Measurements from ENCODE around the gene TMA7B. TPM values are rescaled to one million over a fixed set of nuclear protein-coding genes. Genes with fewer than 3 reads are reported as not detected.
A peak's percentile ranks its signal among the peaks of the same experiment; 100 is the strongest.

Gene TMA7B
- total RNA-seq, 4 donors from 2014 or later: not detected

DNA sequence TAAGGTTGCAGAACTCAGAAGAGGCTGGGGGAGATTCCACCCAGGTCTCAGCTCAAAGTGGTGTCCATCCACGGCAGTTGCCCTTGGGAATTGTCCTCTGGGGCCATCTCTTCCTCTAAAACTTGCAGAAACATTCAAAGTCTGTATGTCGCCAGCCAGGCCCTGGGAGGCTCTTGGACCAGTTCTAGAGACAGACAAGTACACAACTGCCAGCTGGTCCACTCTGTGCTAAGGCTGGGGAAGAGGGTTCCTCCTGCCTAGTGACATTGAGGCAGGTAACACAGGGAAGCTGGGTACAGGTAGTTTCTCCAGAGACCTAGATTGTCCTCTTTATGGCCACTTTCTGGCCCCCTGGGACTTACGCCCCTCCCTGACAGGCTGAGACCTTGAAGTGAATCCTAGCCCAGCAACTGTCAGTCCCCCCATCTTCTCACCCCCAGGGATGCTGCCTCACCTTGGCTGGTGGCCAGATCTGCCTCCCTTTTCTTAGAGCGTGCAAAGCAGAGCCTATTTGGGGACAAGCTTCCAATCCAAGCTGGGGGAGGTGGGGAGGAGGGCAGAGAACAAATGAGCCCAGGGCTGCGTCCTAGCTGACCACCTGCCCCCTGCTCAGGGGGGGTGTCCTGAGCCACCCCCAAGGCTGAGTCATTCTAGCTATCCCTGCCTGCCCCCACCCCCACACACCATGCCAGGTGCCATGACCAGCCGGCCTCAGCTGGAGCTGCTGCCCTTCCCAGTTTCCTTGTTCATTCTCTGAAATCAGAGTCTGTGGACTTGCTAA is 42.9 kb downstream of the TMA7B start:
- no peak for TF ChIP-seq POLR2A (IDR thresholded peaks at IDR 0.05)
- TF ChIP-seq, protein P1, sequence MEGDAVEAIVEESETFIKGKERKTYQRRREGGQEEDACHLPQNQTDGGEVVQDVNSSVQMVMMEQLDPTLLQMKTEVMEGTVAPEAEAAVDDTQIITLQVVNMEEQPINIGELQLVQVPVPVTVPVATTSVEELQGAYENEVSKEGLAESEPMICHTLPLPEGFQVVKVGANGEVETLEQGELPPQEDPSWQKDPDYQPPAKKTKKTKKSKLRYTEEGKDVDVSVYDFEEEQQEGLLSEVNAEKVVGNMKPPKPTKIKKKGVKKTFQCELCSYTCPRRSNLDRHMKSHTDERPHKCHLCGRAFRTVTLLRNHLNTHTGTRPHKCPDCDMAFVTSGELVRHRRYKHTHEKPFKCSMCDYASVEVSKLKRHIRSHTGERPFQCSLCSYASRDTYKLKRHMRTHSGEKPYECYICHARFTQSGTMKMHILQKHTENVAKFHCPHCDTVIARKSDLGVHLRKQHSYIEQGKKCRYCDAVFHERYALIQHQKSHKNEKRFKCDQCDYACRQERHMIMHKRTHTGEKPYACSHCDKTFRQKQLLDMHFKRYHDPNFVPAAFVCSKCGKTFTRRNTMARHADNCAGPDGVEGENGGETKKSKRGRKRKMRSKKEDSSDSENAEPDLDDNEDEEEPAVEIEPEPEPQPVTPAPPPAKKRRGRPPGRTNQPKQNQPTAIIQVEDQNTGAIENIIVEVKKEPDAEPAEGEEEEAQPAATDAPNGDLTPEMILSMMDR (IDR thresholded peaks at IDR 0.05): no peak
- intact Hi-C loops (cut with DNase I): no loop called here
- Histone ChIP-seq H3K9me3 (no peaks in the 10 kb centered on the region), H3K4me1 (peaks cover 31 to 100% (median 58%) of the 10 kb centered on the region in 3 donors), H3K4me3 (no peak overlapping the region), H3K36me3 (peaks cover 0 to 10% (median 0%) of the 10 kb centered on the region in 3 donors), H3K27me3 (peaks cover 0 to 12% (median 0%) of the 10 kb centered on the region in 4 donors), H3K27ac (peak overlapping the region; percentile 25 to 94 (median 68))
- WGBS, 2 donors: 44 to 77% methylated on average over 3 to 6 of the region's 6 CpGs
- no peak for DNase-seq

GRCh38 chr22:40004836-40005235 is 44.6 kb downstream of the TMA7B start:
- WGBS, 2 donors: 42 to 44% methylated on average over 6 of the region's 6 CpGs
- H3K4me1 ChIP-seq: peaks cover 42 to 100% (median 58%) of the 10 kb centered on the region in 3 donors
- intact Hi-C loops (cut with DNase I): no loop called here
- H3K9me3 ChIP-seq: no peaks in the 10 kb centered on the region
- no peak for TF ChIP-seq POLR2A (IDR thresholded peaks at IDR 0.05)
- TF ChIP-seq, protein P1 (IDR thresholded peaks at IDR 0.05): no peak
- DNase-seq: no peak
- H3K4me3 ChIP-seq: no peak overlapping the region
- peaks cover 0 to 5% (median 0%) of the 10 kb centered on the region in 3 donors for H3K36me3 ChIP-seq
- H3K27me3 ChIP-seq: peaks cover 0 to 29% (median 0%) of the 10 kb centered on the region in 4 donors
- peak overlapping the region; percentile 56 to 94 (median 82) for H3K27ac ChIP-seq

GRCh38 chr22:40006641-40007040 is 46.4 kb downstream of the TMA7B start:
- peaks cover 47 to 94% (median 55%) of the 10 kb centered on the region in 3 donors for H3K4me1 ChIP-seq
- WGBS, 2 donors: 36 to 71% methylated on average over 5 to 8 of the region's 8 CpGs
- H3K27me3 ChIP-seq: peaks cover 0 to 42% (median 0%) of the 10 kb centered on the region in 4 donors
- H3K4me3 ChIP-seq: no peak overlapping the region
- no peaks in the 10 kb centered on the region for H3K9me3 ChIP-seq
- intact Hi-C loops (cut with DNase I): no loop called here
- TF ChIP-seq POLR2A (IDR thresholded peaks at IDR 0.05): no peak
- TF ChIP-seq, protein P1 (IDR thresholded peaks at IDR 0.05): no peak
- H3K27ac ChIP-seq: peak overlapping the region; percentile 70 to 94 (median 84)
- no peaks in the 10 kb centered on the region for H3K36me3 ChIP-seq
- DNase-seq: no peak

GRCh38 chr22:40007853-40008710 is 47.9 kb downstream of the TMA7B start:
- peaks cover 38 to 79% (median 50%) of the 10 kb centered on the region in 3 donors for H3K4me1 ChIP-seq
- peaks cover 0 to 51% (median 0%) of the 10 kb centered on the region in 4 donors for H3K27me3 ChIP-seq
- intact Hi-C loops (cut with DNase I): no loop called here
- TF ChIP-seq, protein P1 (IDR thresholded peaks at IDR 0.05): no peak
- TF ChIP-seq POLR2A (IDR thresholded peaks at IDR 0.05): no peak
- H3K36me3 ChIP-seq: no peaks in the 10 kb centered on the region
- H3K27ac ChIP-seq: peak overlapping the region; percentile 56 to 93 (median 74)
- 46 to 47% methylated on average over 17 to 27 of the region's 27 CpGs for WGBS, 2 donors
- no peak overlapping the region for H3K4me3 ChIP-seq
- DNase-seq: no peak
- no peaks in the 10 kb centered on the region for H3K9me3 ChIP-seq

All from esophagus squamous epithelium (tissue), 5 donors.